MM.1S (cell line): ENCODE results near the gene ARHGAP31.

Experiments used
- CTCF ChIP-seq: fragments of 300-600 bp; sonication (generic); IDR thresholded peaks from 2 replicates; pipeline ENCODE4 v1.5.1; 2016; ENCODE audit warnings: antibody characterized with exemption, low read length, mixed read lengths
- EZH2 ChIP-seq: fragments of 300-600 bp; sonication (generic); optimal IDR thresholded peaks from 2 replicates; pipeline ENCODE3; 2017; ENCODE audit warnings: low read depth, mild to moderate bottlenecking, antibody characterized with exemption, low read length, mixed read lengths
- EZH2phosphoT487 ChIP-seq: fragments of 300-600 bp; sonication (generic); IDR thresholded peaks from 2 replicates; pipeline ENCODE4 v1.6.1; 2018; ENCODE audit warnings: antibody characterized with exemption, low read length

- TF ChIP-seq CTCF = no peak
- TF ChIP-seq EZH2 = no peak
- no peak for TF ChIP-seq EZH2phosphoT487
These were observed 122.7 kb downstream of the ARHGAP31 start for GRCh38 chr3:119416873-119417272.
